ENCODE measurements around the gene GFRA3.
"Not testable (repeated sequence)": the region's sequence is repeated elsewhere in the genome, so short reads cannot be mapped to it uniquely, and the experiment has no call there.

The GFRA3 gene

GRCh38 chr5:138274189-138274853, at the start of gene GFRA3:
Gene GFRA3, minus strand, starts transcription at chr5:138274621. Its CDS starts 197 bp downstream, at chr5:138274424.
- no peak for FAIRE-seq
- DNase-seq (ENCODE audit: low spot score): no peak

- FAIRE-seq; DNase-seq (ENCODE audit: low spot score): not testable (repeated sequence)
Observed at GRCh38 chr5:138318211-138318610, 43.8 kb upstream of the GFRA3 start.

GRCh38 chr5:138316355-138316754, 41.9 kb upstream of the GFRA3 start:
- DNase-seq (ENCODE audit: low spot score): no peak
- no peak for FAIRE-seq

GRCh38 chr5:138315751-138316278, 41.4 kb upstream of the GFRA3 start:
- FAIRE-seq: no peak
- no peak for DNase-seq (ENCODE audit: low spot score)

- DNase-seq (ENCODE audit: low spot score): no peak
- FAIRE-seq: no peak
Observed at GRCh38 chr5:138305797-138306196, 31.4 kb upstream of the GFRA3 start.

GRCh38 chr5:138303372-138303771, 29.0 kb upstream of the GFRA3 start:
- no peak for FAIRE-seq
- DNase-seq (ENCODE audit: low spot score): no peak

GRCh38 chr5:138289296-138289695, 14.9 kb upstream of the GFRA3 start:
- DNase-seq (ENCODE audit: low spot score) (no peak), FAIRE-seq (no peak)

- DNase-seq (ENCODE audit: low spot score) (no peak), FAIRE-seq (no peak)
Observed at GRCh38 chr5:138287246-138287645, 12.8 kb upstream of the GFRA3 start.

GRCh38 chr5:138282920-138283742, 8.7 kb upstream of the GFRA3 start:
- FAIRE-seq (no peak), DNase-seq (ENCODE audit: low spot score) (no peak)

GRCh38 chr5:138280915-138281314, 6.5 kb upstream of the GFRA3 start:
- DNase-seq (ENCODE audit: low spot score) (no peak), FAIRE-seq (no peak)

- no peak for FAIRE-seq
- no peak for DNase-seq (ENCODE audit: low spot score)
Observed at GRCh38 chr5:138276402-138277054, 2.1 kb upstream of the GFRA3 start.

GRCh38 chr5:138275895-138276294, 1.5 kb upstream of the GFRA3 start:
- DNase-seq (ENCODE audit: low spot score) (no peak), FAIRE-seq (no peak)

- FAIRE-seq (no peak), DNase-seq (ENCODE audit: low spot score) (no peak)
Observed at GRCh38 chr5:138275379-138275782, 960 bp upstream of the GFRA3 start.

GRCh38 chr5:138273834-138274188, 610 bp downstream of the GFRA3 start:
- FAIRE-seq: no peak

GRCh38 chr5:138272681-138273080, 1.7 kb downstream of the GFRA3 start:
- FAIRE-seq (no peak), DNase-seq (ENCODE audit: low spot score) (no peak)

More at GRCh38 chr5:138273834-138274188, 610 bp downstream of the GFRA3 start:
- DNase-seq (ENCODE audit: low spot score): no peak

GRCh38 chr5:138271281-138271680, 3.1 kb downstream of the GFRA3 start:
- FAIRE-seq (no peak), DNase-seq (ENCODE audit: low spot score) (no peak)

- DNase-seq (ENCODE audit: low spot score): no peak
- FAIRE-seq: no peak
Observed at GRCh38 chr5:138264183-138264582, 10.2 kb downstream of the GFRA3 start.

GRCh38 chr5:138263581-138263980, 10.8 kb downstream of the GFRA3 start:
- no peak for FAIRE-seq
- no peak for DNase-seq (ENCODE audit: low spot score)

- no peak for DNase-seq (ENCODE audit: low spot score)
- FAIRE-seq: no peak
Observed at GRCh38 chr5:138258704-138259292, 15.6 kb downstream of the GFRA3 start.

GRCh38 chr5:138257583-138257982, 16.8 kb downstream of the GFRA3 start:
- no peak for DNase-seq (ENCODE audit: low spot score)
- no peak for FAIRE-seq

- DNase-seq (ENCODE audit: low spot score) (no peak), FAIRE-seq (no peak)
Observed at GRCh38 chr5:138252944-138253343, 21.5 kb downstream of the GFRA3 start.

- not testable (repeated sequence) for DNase-seq (ENCODE audit: low spot score); FAIRE-seq
Observed at GRCh38 chr5:138247800-138248199, 26.6 kb downstream of the GFRA3 start.
